ENCODE data around the gene PTDSS2. TPM values are rescaled to one million over a fixed set of nuclear protein-coding genes. Genes with fewer than 3 reads are reported as not detected.

Gene PTDSS2
- total and polyA plus RNA-seq, 7 donors, result 11.8 to 26.0 (median 19.6) TPM

DNA sequence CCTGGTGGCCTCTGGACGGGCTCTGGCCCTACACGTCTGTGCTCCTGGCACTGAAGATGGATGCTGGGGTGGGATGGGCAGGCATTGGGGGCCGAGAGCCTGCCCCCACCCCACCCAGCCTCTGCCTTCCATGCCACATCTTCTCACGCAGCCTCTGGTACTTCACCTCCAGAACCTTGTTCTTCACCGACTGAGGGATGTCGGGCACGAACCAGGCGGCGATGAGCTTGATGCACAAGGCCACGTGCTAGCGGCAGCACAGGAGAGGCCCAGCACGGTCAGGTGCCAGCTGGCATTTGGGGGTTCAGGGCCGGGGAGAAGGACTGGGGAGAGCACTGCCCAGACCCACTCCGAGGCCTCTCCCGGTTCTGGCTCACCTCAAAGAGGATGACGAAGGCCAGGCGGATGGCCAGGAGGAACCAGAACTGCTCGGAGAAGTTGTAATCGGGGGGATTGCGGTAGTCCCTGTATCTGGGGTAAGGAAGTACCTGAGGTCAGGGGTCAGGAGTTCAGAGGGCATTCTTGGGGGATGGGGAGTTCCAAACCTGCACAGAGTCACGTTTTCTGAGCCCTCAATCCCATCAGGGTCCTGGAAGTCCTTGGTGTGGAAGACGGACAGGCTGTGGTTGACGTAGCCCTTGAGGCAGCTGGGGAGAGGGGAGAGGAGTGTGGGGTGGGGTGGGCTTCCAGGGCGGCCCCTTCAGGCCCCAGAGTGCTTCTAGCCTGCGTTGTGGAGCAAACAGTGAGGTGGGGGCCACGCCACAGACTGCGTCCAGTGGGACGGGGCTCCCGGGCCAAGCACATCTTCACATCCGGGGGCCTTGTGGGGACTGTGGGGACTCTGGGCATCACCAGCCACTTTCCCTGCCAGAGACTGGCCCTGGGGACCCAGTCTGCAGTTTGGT lies 31.5 kb upstream of the PTDSS2 start:
- ATAC-seq (no peak), DNase-seq (no peak)
- intact Hi-C loops (cut with DNase I), result no loop called here
- no peak overlapping the region for H3K27ac ChIP-seq
- H3K4me3 ChIP-seq, result no peak overlapping the region
- H3K4me1 ChIP-seq, result no peaks in the 10 kb centered on the region
- H3K36me3 ChIP-seq (ENCODE audit: insufficient read depth in 1 of 2, low read depth in 1 of 2), result no peaks in the 10 kb centered on the region
- TF ChIP-seq, protein P1, sequence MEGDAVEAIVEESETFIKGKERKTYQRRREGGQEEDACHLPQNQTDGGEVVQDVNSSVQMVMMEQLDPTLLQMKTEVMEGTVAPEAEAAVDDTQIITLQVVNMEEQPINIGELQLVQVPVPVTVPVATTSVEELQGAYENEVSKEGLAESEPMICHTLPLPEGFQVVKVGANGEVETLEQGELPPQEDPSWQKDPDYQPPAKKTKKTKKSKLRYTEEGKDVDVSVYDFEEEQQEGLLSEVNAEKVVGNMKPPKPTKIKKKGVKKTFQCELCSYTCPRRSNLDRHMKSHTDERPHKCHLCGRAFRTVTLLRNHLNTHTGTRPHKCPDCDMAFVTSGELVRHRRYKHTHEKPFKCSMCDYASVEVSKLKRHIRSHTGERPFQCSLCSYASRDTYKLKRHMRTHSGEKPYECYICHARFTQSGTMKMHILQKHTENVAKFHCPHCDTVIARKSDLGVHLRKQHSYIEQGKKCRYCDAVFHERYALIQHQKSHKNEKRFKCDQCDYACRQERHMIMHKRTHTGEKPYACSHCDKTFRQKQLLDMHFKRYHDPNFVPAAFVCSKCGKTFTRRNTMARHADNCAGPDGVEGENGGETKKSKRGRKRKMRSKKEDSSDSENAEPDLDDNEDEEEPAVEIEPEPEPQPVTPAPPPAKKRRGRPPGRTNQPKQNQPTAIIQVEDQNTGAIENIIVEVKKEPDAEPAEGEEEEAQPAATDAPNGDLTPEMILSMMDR (IDR thresholded peaks at IDR 0.05), result no peak
- WGBS, 3 donors, result 72 to 79% (median 76%) methylated on average over 24 to 30 of the region's 30 CpGs
- H3K9me3 ChIP-seq, result no peaks in the 10 kb centered on the region
- H3K27me3 ChIP-seq (ENCODE audit: insufficient read depth in 3 of 3, low read length in 2 of 3), result peaks cover 6 to 69% (median 17%) of the 10 kb centered on the region in 3 donors

DNA sequence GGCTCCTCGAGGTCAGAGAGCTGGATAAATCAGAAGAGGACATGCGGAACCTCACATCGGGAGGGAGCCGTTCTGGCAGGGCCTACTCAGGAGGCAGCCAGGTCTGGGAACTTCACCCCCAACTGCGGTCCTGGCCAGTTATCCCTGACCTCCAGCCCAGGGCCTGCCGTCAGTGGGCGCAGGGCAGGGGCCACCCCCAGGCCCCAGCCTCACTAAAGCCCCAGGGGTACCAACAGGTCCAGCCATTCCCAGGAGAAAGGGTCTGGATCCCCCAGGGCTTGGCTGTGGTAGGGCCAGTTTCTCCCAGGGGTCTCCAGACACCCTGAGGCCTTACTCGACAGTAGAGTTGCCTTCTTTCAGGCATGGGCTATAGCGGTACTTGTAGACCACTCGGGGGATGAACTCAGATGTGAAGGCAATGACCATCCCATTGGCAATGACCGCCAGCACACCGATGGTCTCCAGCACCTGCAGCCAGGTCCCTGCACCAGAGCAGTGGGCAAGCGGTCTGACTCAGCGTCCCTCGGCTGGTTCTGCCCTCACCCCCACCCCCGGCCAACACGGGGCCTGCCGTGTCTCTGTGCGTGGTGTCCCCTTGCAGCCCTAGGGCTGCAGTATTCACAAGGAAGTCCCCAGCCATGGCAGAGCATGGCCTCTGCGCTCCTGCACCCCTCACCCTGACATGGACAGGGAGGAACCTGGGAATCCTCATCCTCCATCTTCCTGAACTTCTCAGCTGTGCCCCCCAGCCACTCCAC lies 30.7 kb upstream of the PTDSS2 start:
- no peaks in the 10 kb centered on the region for H3K9me3 ChIP-seq
- WGBS, 3 donors, result 73 to 83% (median 74%) methylated on average over 19 to 20 of the region's 20 CpGs
- no peaks in the 10 kb centered on the region for H3K36me3 ChIP-seq (ENCODE audit: insufficient read depth in 1 of 2, low read depth in 1 of 2)
- TF ChIP-seq, protein P1 (IDR thresholded peaks at IDR 0.05), result no peak
- DNase-seq (no peak), ATAC-seq (peak in 1 of 4 donors; percentile 5)
- H3K4me3 ChIP-seq, result no peak overlapping the region
- H3K4me1 ChIP-seq, result no peaks in the 10 kb centered on the region
- no peak overlapping the region for H3K27ac ChIP-seq
- intact Hi-C loops (cut with DNase I), result no loop called here
- H3K27me3 ChIP-seq (ENCODE audit: insufficient read depth in 3 of 3, low read length in 2 of 3), result peaks cover 9 to 72% (median 17%) of the 10 kb centered on the region in 3 donors

DNA sequence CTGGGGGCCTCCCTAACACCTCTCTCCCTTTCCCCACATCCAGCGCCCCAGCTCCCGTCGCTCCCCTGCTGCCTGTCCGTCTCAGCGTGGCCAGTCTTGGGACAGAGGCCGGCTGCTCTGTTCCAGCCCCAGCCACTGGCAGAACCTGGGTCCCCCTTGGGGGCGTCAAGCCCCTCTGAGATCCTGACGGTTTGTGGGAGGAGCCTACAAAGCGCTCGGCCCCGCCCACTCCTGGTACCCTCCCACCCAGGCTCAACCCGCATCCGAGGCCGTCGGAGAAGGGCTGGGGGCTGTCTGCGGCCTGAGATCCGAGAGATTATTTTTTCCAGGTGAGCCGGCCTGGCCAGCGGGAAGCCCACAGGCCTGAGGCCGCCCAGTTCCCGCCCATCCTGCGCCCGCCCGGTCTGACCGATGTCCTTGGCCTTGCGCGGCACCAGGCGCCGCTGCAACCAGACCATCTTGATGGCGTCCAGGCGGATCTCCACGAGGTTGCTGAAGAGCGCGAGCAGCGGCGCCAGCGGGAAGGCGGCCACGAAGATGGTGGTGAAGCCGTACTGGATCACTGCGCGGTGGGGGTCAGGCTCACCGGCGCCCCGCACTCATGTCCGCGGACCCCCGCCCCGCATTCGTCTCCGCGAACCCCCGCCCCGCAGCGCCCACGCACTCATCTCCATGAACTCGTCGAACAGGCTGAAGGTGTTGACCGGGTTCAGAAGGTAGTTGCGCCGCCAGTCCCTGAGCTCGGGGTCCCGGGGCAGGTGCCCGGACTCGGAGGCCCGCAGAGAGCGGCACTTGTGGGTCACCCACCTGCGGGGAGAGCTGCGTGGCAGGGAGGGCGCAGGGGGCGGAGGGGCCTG lies 29.8 kb upstream of the PTDSS2 start:
- TF ChIP-seq, protein P1 (IDR thresholded peaks at IDR 0.05), result no peak
- Histone ChIP-seq H3K4me3 (no peak overlapping the region), H3K9me3 (no peaks in the 10 kb centered on the region), H3K4me1 (no peaks in the 10 kb centered on the region), H3K27ac (no peak overlapping the region), H3K36me3 (ENCODE audit: insufficient read depth in 1 of 2, low read depth in 1 of 2) (no peaks in the 10 kb centered on the region), H3K27me3 (ENCODE audit: insufficient read depth in 3 of 3, low read length in 2 of 3) (peaks cover 9 to 71% (median 17%) of the 10 kb centered on the region in 3 donors)
- DNase-seq (peak; percentile 12 to 50), ATAC-seq (no peak)
- WGBS, 3 donors, result 43 to 54% (median 51%) methylated on average over 66 to 71 of the region's 71 CpGs
- intact Hi-C loops (cut with DNase I), result no loop called here

DNA sequence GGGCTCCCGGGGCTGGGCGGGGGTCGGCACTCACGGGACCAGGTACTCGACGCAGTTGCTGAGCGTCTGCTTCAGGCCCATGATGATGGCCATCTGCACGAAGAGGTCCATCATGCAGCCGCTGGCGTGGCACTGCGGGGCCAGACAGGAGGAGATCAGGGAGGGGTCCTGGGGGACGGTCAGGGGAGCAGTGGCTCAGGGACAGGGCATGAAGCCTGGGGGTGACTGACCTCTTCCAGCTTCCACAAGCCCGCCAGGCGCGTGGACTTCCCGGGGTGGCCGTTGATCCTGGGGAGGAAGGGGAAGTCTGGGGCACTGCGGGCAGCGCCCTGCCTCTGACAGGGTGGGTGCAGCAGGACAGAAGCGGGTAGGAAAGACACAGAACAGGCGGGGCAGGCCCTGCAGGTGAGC lies 29.2 kb upstream of the PTDSS2 start:
- Histone ChIP-seq H3K27me3 (ENCODE audit: insufficient read depth in 3 of 3, low read length in 2 of 3) (peaks cover 9 to 69% (median 17%) of the 10 kb centered on the region in 3 donors), H3K27ac (no peak overlapping the region), H3K4me3 (no peak overlapping the region), H3K9me3 (no peaks in the 10 kb centered on the region), H3K36me3 (ENCODE audit: insufficient read depth in 1 of 2, low read depth in 1 of 2) (no peaks in the 10 kb centered on the region), H3K4me1 (no peaks in the 10 kb centered on the region)
- 80 to 85% (median 85%) methylated on average over 16 to 21 of the region's 21 CpGs for WGBS, 3 donors
- TF ChIP-seq, protein P1 (IDR thresholded peaks at IDR 0.05), result no peak
- DNase-seq, result no peak
- intact Hi-C loops (cut with DNase I), result no loop called here
- no peak for ATAC-seq

Measured in psoas muscle (tissue), 8 donors.